Rectal smooth muscle tissue (tissue), 1 donor: ENCODE measurements around the gene ANO5.
"Not testable (repeated sequence)": the region's sequence is repeated elsewhere in the genome, so short reads cannot be mapped to it uniquely, and the experiment has no call there.

Experiments
- H3K27ac ChIP-seq: one replicate; pipeline ENCODE4 v1.7.0; 2013; ENCODE audit warnings: low read depth, low read length, inconsistent platforms
- H3K27me3 ChIP-seq: one replicate; pipeline ENCODE4 v1.7.0; 2013; ENCODE audit warnings: low read length; ENCODE audit not compliant: control insufficient read depth, insufficient read depth
- H3K36me3 ChIP-seq: one replicate; pipeline ENCODE4 v1.7.0; 2013; ENCODE audit warnings: low read length; ENCODE audit not compliant: control insufficient read depth, insufficient read depth
- H3K4me1 ChIP-seq: one replicate; pipeline ENCODE4 v1.7.0; 2013; ENCODE audit warnings: low read length; ENCODE audit not compliant: control insufficient read depth, insufficient read depth
- H3K4me3 ChIP-seq: one replicate; pipeline ENCODE4 v1.7.0; 2013; ENCODE audit warnings: low read length
- H3K9ac ChIP-seq: one replicate; pipeline ENCODE4 v1.7.0; 2013; ENCODE audit warnings: low read length

Gene ANO5

GRCh38 chr11:22276535-22276934 is 83.7 kb downstream of the ANO5 start:
- Histone ChIP-seq H3K4me3 (no peak overlapping the region), H3K36me3 (no peaks in the 10 kb centered on the region), H3K4me1 (no peaks in the 10 kb centered on the region), H3K27ac (no peak overlapping the region), H3K27me3 (no peaks in the 10 kb centered on the region), H3K9ac (no peak overlapping the region)

DNA sequence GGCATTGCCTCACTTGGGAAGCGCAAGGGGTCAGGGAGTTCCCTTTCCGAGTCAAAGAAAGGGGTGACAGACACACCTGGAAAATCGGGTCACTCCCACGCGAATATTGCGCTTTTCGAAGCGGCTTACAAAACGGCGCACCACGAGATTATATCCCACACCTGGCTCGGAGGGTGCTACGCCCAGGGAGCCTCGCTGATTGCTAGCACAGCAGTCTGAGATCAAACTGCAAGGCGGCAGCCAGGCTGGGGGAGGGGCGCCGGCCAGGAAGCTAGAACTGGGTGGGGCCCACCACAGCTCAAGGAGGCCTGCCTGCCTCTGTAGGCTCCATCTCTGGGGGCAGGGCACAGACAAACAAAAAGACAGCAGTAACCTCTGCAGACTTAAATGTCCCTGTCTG is 92.1 kb downstream of the ANO5 start:
- H3K4me1 ChIP-seq, H3K4me3 ChIP-seq, H3K36me3 ChIP-seq, H3K9ac ChIP-seq, H3K27ac ChIP-seq, H3K27me3 ChIP-seq: not testable (repeated sequence)

- Histone ChIP-seq H3K9ac (no peak overlapping the region), H3K4me1 (no peaks in the 10 kb centered on the region), H3K36me3 (no peaks in the 10 kb centered on the region), H3K27ac (no peak overlapping the region), H3K4me3 (no peak overlapping the region), H3K27me3 (no peaks in the 10 kb centered on the region)
These were observed 109.5 kb downstream of the ANO5 start for GRCh38 chr11:22302368-22302767.

DNA sequence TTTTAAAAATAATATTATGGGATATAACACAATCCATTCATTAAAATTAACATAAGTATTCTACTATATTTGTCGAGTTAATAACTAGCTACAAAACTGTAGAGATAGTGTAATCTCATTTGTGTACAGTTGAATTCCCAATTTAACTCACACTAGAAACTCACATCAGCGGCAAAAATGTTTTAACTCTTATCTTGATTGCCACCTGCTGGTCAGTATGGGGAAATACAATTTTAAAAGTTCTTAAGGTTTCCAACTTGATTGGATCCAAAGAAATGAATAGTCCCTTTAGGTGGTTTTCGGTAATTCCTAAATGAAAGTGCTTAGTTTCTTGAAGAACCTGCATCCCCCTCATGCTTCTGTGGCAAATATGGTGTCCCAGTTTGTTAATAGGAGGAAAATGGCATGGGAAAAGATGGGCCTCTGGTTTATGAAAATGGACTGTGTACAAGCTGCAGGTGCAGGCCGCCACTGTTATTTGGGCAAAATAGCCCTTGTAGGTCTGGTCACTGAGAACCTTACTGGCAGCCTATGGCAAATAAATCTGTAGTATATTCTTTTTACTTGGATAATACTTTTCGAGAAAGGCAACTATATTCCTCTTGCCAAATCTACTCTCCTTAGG is 111.6 kb downstream of the ANO5 start:
- H3K4me1 ChIP-seq = no peaks in the 10 kb centered on the region
- no peaks in the 10 kb centered on the region for H3K27me3 ChIP-seq
- H3K27ac ChIP-seq = no peak overlapping the region
- no peaks in the 10 kb centered on the region for H3K36me3 ChIP-seq
- no peak overlapping the region for H3K4me3 ChIP-seq
- H3K9ac ChIP-seq = no peak overlapping the region

- H3K36me3 ChIP-seq = no peaks in the 10 kb centered on the region
- H3K4me1 ChIP-seq = no peaks in the 10 kb centered on the region
- H3K27ac ChIP-seq = no peak overlapping the region
- H3K4me3 ChIP-seq = no peak overlapping the region
- H3K27me3 ChIP-seq = no peaks in the 10 kb centered on the region
- H3K9ac ChIP-seq = no peak overlapping the region
These were observed 124.8 kb downstream of the ANO5 start for GRCh38 chr11:22317656-22318055.

- Histone ChIP-seq H3K27ac (no peak overlapping the region), H3K4me1 (no peaks in the 10 kb centered on the region), H3K9ac (no peak overlapping the region), H3K27me3 (no peaks in the 10 kb centered on the region), H3K36me3 (no peaks in the 10 kb centered on the region), H3K4me3 (no peak overlapping the region)
These were observed 138.9 kb downstream of the ANO5 start for GRCh38 chr11:22331771-22332170.
